Heart left ventricle (tissue), 13 donors: ENCODE measurements around the gene SMAD5.

ENCODE experiments used
- POLR2A ChIP-seq, 2 donors: fragments of 450-650 bp; IDR thresholded peaks; one replicate each; pipeline ENCODE4 v1.6.1; 2017; ENCODE audit warnings: antibody characterized with exemption in 2 of 2, mild to moderate bottlenecking in 2 of 2, moderate library complexity in 2 of 2
- TF ChIP-seq, protein P1 (sequence below), 12 donors: fragments of 200-600 bp; sonication (generic) in 4 of 12; IDR thresholded peaks; one replicate each; pipeline versions ENCODE4 v1.5.0 to v1.8.0; 2018 to 2022; ENCODE audit warnings: antibody characterized with exemption in 12 of 12, mild to moderate bottlenecking in 5 of 12
- donor health status: ischemic (EF 13 %, LVEDD 7.1; RV severe dilation, severe dysfunction).
- donor health status: DM: no; HTN: yes; CAD: no.
- donor health status: DM: no; HTN: no; CAD: no.
- donor health status: ischemic (EF 25% LVEDD 6.9; RV normal size, moderate dysfunction).
- donor health status: ischemic (EF 25% LVEDD 5.7; RV mildly dilated, moderate dysfunction).
- donor health status: ischemic (EF 35%, LVEDD 5.7; RV mildly dilated, moderate dysfunction).
- donor health status: nonischemic (EF 11% LVEDD 7.7; RV severe dilation, severe dysfunction).
- donor health status: DM: yes; HTN: yes; CAD: no.
- donor health status: PGD.
- donor health status: ischemic (EF 29% LVEDD 5.4; RV normal size, mild dysfunction).
- donor health status: nonischemic (EF 23%, LVEDD 6.1; RV moderate dilation, normal function).

DNA sequence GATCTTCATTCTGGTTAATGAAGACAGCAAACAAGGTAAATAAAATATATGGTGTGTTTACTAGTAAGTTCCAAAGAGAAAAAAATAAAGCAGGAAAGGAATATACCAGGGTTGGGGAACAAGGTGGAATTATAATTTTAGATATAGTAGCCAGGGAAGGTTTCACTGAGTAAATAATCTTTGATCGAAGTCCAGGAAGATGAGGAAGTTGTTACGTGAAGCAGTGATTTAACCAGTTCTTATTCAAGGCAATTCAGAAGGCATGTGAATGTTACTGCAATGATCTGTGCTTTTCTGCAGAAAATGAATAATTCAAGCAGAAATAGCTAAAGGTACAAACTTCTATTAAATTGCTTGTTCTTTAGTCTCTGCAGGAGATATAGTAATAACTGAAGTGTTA is 54.2 kb downstream of the SMAD5 start:
- TF ChIP-seq, protein P1, sequence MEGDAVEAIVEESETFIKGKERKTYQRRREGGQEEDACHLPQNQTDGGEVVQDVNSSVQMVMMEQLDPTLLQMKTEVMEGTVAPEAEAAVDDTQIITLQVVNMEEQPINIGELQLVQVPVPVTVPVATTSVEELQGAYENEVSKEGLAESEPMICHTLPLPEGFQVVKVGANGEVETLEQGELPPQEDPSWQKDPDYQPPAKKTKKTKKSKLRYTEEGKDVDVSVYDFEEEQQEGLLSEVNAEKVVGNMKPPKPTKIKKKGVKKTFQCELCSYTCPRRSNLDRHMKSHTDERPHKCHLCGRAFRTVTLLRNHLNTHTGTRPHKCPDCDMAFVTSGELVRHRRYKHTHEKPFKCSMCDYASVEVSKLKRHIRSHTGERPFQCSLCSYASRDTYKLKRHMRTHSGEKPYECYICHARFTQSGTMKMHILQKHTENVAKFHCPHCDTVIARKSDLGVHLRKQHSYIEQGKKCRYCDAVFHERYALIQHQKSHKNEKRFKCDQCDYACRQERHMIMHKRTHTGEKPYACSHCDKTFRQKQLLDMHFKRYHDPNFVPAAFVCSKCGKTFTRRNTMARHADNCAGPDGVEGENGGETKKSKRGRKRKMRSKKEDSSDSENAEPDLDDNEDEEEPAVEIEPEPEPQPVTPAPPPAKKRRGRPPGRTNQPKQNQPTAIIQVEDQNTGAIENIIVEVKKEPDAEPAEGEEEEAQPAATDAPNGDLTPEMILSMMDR (IDR thresholded peaks at IDR 0.05), result no peak
- TF ChIP-seq POLR2A (IDR thresholded peaks at IDR 0.05), result no peak
